Raji (cell line): ENCODE results near the gene SEPTIN5.

Experiments used
- POLR2A ChIP-seq: IDR thresholded peaks from 2 replicates; pipeline ENCODE4 v1.6.1; 2011; ENCODE audit warnings: low read depth, low read length, control low read depth; ENCODE audit not compliant: insufficient read depth

SEPTIN5 gene

DNA sequence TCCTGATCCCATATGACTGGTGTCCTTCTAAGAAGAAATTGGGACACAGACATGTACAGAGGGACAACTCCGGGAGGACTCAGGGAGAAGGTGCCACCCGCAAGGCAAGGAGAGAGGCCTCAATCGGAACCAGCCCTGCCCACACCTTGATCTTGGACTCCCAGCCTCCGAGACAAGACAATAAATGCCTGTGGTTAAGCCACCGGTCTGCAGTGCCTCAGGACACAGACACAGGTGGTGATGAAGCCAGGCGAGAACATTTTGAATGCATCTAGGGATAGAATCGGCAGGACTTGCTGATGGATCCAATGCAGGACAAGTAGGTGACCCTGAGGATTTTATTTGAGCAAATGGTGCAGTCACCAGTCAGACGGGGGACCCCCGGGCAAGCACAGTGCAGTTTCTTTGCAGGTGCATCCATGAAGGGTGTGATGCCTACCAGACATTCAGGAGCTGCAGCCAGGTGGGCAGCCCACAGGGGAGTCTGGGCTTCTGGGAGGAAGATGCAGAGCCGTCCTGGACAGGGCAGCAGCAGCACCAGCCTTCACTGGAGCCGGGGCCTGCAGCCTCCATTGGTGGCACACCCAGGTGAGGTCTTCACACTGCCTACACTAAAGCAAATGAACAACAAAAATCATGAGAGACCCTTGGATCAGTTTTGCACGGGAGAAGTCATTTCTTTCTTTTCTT, 20.2 kb upstream of the SEPTIN5 start:
- TF ChIP-seq POLR2A: no peak

DNA sequence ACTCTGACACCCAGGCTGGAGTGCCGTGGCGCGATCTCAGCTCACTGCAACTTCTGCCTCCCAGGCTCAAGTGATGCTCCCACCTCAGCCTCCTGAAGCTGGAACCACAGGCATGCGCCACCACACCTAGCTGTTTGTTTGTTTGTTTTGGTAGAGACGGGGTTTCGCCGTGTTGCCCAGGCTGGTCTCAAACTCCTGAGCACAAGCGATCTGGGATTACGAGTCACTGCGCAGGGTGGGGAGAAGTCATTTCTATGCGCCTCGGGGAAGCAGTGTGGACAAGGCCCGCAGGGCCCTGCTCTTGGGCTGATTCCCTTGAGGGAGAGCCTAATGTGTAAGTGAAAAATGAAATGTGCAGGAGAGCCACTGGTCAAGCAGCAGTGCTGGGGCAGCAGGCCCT, 19.6 kb upstream of the SEPTIN5 start:
- TF ChIP-seq POLR2A: no peak

DNA sequence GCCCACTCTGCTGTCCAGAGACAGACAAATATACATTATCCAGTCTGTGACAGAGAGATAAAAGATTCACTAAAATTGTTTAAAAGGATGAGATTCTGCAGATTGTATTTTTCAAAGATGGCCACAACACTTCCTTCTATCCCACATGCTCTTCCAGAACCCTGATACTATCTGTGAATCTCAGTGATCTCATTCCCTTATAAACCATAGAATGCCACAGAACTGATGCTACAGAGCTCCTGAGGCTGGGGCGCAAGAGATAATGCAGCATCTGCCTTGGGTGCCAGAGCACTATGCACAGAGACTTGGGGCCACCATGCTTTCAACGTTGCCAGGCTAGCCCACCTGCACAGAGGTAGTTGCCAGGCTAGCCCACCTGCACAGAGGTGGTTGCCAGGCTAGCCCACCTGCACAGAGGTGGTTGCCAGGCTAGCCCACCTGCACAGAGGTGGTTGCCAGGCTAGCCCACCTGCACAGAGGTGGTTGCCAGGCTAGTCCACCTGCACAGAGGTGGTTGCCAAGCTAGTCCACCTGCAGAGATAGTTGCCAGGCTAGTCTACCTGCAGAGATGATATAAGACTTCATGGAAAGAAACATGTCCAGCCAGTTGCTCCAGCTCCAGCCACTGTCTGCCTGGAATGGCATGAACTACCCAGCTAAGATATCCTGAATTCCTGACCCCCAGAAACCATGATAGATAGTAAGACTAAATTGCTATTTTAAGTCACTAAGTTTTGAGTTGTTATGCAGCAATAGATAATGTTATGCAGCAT, 17.6 kb upstream of the SEPTIN5 start:
- TF ChIP-seq POLR2A: no peak

DNA sequence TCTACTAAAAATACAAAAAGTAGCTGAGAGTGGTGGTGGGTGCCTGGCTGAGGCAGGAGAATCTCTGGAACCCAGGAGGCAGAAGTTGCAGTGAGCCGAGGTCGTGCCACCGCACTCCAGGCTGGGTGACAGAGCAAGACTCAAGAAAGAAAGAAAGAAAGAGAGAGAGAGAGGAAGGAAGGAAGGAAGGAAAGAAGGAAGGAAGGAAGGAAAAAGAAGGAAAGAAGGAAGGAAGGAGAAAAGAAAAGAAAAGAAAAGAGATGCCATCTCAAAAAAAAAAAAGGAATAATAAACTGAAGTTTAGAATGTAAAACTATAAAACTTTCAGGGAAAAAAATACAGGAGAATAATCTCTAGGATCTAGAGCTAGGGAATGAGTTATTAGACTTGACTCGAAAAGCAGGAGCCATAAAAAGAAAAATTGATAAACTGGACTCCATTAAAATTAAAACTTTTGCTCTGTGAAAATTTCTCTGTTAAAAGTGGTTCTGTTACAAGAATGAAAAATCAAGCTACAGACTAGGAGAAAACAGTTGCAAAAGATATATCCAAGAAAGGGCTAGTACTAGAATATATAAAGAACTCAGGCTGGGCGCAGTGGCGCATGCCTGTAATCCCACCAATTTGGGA, 13.4 kb upstream of the SEPTIN5 start:
- TF ChIP-seq POLR2A: no peak

DNA sequence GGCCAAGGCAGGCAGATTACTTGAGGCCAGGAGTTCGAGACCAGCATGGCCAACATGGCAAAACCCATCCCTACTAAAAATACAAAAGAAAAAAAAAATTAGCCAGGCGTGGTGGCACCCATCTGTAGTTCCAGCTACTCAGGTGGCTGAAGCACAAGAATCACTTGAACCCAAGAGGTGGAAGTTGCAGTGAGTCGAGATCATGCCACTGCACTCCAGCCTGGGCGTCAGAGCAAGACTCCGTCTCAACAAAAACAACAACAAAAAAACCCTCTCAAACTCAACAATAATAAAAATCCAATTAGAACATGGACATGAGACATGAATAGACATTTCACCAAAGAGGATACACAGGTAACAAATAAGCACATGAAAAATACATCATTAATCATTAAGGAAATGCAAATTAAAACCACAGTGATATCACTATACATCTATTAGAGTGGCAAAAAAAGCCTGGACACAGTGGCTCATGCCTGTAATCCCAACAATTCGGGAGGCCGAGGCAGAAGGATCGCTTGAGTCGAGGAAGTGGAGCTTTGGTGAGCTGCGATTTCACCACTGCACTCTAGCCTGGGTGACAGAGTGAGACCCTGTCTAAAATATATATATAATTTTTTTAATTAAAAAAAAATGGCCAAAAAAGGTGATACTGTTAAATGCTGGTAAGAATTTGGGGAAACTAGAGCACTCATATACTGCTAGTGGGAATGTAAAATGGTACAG, 12.7 kb upstream of the SEPTIN5 start:
- TF ChIP-seq POLR2A: no peak

DNA sequence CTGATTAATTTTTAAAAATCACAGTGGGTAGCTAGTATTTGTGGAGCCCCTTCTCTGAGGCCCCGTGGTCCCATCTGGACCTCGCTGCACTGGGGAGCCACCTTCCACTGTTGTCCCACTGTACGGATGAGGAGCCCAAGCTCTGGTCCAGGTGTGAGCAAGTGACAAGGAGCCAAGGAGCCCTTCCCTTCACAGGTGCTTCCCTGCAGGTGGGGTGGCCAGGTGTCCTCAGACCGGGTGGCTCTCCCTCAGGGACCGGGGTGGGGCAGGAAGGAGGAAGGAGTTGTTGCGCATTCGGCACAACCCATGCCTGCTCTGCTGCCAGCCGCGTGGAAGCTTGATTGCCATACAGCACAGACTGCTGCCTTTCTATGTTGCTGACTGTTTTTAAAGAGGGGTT, 10.4 kb upstream of the SEPTIN5 start:
- TF ChIP-seq POLR2A: no peak

DNA sequence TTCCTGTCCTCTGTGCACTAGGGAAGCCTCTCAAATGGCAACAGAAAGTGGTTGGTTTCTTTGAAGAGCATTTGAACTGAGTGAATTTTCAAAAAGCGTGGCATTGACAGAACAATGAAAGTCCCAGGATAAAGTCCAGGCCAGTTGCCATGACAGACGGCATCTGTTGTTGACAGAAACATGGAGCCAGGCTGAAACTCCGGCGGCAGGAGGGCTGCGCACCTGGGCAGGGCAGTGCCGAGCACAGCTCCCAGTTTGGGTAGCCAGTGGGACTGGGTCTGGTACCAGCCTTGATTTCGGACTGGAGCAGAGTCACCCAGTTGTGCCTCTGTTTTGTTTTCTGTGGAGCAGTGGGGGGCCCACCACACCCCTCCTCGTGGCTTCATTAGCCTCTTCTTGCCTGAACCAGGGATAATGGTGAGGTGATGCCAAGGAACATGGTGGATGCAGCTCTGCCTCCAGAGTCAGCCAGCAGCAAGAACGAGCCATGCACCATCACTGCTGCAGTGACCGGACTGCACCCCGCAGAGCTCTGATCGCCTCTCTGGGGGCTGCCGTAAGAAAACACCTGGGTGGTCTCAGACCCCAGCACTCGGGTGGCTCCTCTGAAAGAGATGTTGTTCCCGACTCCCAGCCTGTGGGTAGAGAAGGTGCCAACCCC, 9.8 kb upstream of the SEPTIN5 start:
- TF ChIP-seq POLR2A: no peak

DNA sequence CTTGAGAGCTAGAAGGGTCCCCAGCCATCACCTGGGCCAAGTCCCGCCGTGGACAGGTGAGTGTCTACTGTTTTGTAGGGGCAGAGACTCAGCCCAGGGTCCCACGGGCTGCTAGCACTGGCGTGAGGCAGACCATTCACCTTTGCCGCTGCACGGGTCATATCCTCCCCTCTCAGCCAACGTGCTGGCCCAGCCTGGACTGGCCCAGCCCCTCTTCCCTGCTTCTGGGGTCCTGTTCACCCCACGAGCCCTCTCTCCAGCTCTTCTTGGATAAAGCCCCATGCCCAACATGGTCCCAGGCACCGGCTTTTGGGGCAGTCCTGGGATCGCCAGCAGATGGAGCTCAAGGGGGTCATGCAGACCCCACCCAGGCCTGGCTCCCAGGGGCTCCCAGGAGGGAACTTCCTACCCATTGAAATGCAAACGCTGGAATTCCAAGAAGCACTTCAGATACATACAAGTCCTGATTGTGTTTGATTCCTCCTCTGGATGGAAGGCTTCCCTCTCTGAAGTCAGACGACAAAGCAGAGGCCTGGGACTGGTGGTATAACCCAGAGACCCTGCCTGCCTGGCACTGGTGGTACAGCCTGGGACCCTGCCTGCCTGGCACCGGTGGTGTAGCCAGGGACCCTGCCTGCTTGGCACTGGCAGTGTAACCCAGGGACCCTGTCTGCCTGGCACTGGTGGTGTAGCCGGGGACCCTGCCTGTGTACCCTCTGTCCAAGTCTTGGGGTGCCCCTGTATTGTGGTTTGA, 8.9 kb upstream of the SEPTIN5 start:
- TF ChIP-seq POLR2A: no peak

DNA sequence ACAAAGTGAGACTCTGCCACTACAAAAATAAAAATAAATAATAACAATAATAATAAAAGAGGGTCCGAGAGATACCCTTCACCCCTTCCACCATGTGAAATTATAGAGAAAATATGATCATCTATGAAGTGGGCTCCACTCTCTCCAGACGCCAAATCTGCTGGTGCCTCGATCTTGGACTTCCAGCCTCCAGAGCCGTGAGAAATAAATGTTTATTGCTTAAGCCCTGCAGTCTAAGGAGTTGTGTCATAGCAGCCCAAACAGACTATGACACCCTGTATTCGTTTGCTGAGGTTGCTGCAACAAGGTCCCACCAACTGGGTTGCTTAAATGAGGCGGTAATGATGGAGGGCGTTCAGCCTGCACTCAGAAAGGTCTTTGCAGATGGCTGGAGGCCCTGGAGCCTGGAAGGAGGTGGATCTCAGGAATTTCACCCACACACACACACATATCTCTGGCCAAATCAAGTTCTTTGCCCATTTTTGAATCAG, 7.6 kb upstream of the SEPTIN5 start:
- TF ChIP-seq POLR2A: no peak

DNA sequence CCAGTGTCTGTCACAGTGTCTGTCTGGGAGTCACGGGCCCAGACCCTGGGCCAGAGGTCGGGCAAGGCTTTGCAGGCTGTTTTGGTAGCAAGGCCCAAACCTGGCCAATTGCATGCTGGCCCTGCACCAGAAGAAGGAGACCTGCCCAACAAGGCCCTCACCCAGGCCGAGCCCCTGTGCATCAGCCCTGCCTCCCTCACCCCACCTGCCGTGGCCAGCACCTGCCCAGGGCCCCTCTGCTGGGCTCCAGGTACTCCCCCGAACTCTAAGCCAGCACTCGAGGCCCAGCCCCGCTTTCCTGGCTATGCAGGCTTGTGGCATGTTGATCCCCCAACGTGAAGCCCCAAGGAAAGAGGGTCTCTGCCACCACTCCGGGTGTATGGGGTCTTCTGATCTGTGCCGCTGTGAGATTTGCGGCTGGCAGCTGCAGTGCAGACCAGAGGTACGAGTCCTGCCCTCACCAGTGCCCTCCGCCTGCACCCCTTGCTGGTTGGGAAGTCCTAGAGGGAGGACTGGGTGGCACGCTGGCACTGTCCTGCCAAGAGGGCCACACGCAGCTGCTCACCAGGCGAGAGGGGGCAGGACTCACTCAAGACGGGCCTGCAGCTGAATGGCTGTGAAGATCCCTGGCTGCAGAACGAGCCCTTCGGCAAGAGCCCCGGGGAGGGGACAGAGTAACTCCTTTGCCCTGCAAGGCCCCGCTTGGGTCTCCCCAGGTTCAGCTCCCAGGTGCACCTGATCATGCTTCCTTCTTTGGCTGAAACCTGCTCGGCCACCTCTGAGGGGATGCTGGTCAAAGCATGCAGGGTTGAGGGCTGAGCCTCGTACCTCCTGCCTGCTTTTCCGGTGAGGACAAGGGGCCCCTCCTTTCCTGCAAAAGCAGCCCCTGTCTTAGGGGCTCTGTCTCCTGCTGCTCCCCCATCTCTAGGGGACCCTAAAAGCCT, 6.7 kb upstream of the SEPTIN5 start:
- no peak for TF ChIP-seq POLR2A

DNA sequence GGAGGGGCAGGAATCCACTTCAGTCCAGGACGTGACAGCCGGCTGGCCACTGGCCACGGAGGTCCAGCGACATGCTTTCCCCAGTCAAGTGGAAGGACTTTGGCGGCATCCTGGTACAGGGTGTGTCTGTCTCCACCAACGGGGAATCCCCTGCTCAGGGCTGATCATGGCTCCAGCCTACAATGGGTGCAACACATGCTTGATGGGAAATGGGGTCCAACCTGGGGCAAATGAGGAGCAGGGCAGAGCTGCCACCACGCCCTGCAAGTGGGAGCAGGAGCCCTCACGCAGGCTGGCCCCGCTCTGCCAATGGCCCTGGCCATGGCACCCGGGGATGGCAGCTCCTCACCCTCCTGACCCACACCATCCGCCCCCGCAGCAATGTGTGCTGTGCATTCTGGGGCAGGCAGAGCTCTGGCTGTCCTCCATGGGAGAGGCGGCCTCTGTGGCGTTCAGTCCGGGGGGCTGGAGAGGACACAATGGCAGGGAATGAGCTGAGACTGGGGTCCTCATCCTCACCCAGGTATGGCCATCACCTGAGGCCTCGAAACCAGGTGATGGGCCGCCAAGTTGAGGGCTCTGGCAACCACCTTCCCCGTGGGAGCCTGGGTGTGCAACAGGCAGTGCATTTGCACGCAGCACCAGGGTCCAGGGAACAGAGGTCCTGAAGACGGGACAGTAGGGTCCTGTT, 5.8 kb upstream of the SEPTIN5 start:
- TF ChIP-seq POLR2A: no peak

DNA sequence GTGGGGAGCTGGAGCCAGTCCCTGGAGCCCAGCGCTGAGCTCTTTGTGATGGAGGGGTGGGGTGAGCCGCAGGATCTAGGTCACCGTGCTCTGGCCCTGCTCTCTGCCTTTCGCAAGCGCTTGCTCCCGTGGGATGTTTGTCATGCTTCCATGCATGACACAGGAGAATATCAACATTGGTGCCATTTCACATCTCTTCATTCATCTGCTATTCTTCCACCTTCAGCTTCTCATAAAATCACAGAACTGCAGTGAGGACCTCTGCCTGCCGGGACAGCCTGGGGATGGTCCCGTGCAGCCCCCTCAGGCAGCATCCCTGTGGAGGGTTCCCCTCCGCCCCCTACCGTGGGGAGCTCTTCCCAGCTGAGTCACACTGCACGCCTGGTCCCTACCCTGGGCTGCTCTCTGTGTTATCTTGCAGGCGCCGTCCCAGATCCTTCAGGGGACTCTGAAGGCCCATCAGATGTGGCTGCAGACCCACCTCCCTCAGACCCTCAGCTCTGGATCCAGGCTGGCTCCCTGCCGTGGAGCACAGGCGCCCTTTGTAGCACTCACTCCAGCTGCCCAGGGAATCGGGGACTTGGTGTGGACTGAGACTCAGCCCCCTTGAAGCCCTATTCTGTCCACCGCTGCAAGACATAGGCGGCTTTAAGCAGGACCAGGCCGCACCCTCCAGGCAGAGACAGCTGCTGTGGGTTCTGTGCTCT, 5.1 kb upstream of the SEPTIN5 start:
- no peak for TF ChIP-seq POLR2A
